HepG2 (cell line): ENCODE measurements around the gene PPP2R2D. TPM values are rescaled to one million over a fixed set of nuclear protein-coding genes. Genes with fewer than 3 reads are reported as not detected.

Experiments
- GATA4 ChIP-seq: sonication (generic); IDR thresholded peaks from 2 replicates; pipeline ENCODE4 v1.6.1; 2016; ENCODE audit warnings: antibody characterized with exemption, low read depth, borderline replicate concordance
- GMEB1 ChIP-seq: sonication (generic); formaldehyde crosslinking; IDR thresholded peaks from 2 replicates; pipeline ENCODE4 v1.5.1; 2020; ENCODE audit warnings: missing genetic modification reagents, mild to moderate bottlenecking, borderline replicate concordance
- KAT7 ChIP-seq: IDR thresholded peaks from 2 replicates; pipeline ENCODE4 v1.6.1; 2018; ENCODE audit warnings: borderline replicate concordance, missing compliant biosample characterization
- ONECUT2 ChIP-seq: sonication (generic); formaldehyde crosslinking; IDR thresholded peaks from 2 replicates; pipeline ENCODE4 v1.4.0; 2020; ENCODE audit warnings: missing genetic modification reagents
- PRDM15 ChIP-seq: sonication (generic); formaldehyde crosslinking; IDR thresholded peaks from 2 replicates; pipeline ENCODE4 v1.4.0; 2020; ENCODE audit warnings: missing genetic modification reagents
- ZFP36 ChIP-seq: fragments of 150-350 bp; IDR thresholded peaks from 2 replicates; pipeline ENCODE4 v1.6.1; 2018; ENCODE audit warnings: borderline replicate concordance, low read length, low read depth; ENCODE audit not compliant: partially characterized antibody
- ZFX ChIP-seq: sonication (generic); formaldehyde crosslinking; IDR thresholded peaks from 2 replicates; pipeline ENCODE4 v1.4.0; 2020; ENCODE audit warnings: mild to moderate bottlenecking, low read depth, missing genetic modification reagents, moderate library complexity
- ZNF414 ChIP-seq: sonication (generic); formaldehyde crosslinking; IDR thresholded peaks from 2 replicates; pipeline ENCODE4 v1.5.0; 2020; ENCODE audit warnings: missing genetic modification reagents
- ZNF446 ChIP-seq: sonication (generic); formaldehyde crosslinking; IDR thresholded peaks from 2 replicates; pipeline ENCODE4 v1.5.0; 2020; ENCODE audit warnings: mild to moderate bottlenecking, missing genetic modification reagents
- ZNF512 ChIP-seq: sonication (generic); formaldehyde crosslinking; IDR thresholded peaks from 2 replicates; pipeline ENCODE4 v1.4.0; 2020; ENCODE audit warnings: mild to moderate bottlenecking, missing genetic modification reagents
- ZNF563 ChIP-seq: sonication (generic); formaldehyde crosslinking; IDR thresholded peaks from 2 replicates; pipeline ENCODE4 v1.8.0; 2022; ENCODE audit warnings: mild to moderate bottlenecking, moderate library complexity, missing genetic modification reagents
- ZSCAN9 ChIP-seq: IDR thresholded peaks from 2 replicates; pipeline ENCODE4 v1.6.1; 2016; ENCODE audit warnings: borderline replicate concordance
- polyA plus RNA-seq, 8 experiments: library from polyadenylated mRNA; depleted of rRNA in 3 of 8; stranded (reverse) in 7 of 8; unstranded in 1 of 8; fragments of >200 nt; fragmentation: Illumina TruSeq in 4 of 8; extraction: Trizol in 4 of 8; gene quantifications; 2 replicates each; pipeline versions ENCODE4 v1.2.1 to v1.2.3, GENCODE V29; 2011 to 2016; ENCODE audit warnings: low read depth in 4 of 8, missing spikeins in 1 of 8, mixed read lengths in 1 of 8; ENCODE audit not compliant: insufficient read depth in 1 of 8
- total RNA-seq, 5 experiments: library from RNA; depleted of rRNA; stranded (reverse); fragments of >200 nt; fragmentation: Illumina TruSeq; extraction: Trizol; gene quantifications; 2 replicates each; pipeline ENCODE4 v1.2.3, GENCODE V29; 2016; ENCODE audit warnings: low read depth in 1 of 5
- TF ChIP-seq, protein P1 (sequence below): sonication (generic); formaldehyde crosslinking; conservative IDR thresholded peaks from 2 replicates; pipeline ENCODE4 v1.4.0; 2020; ENCODE audit warnings: mild to moderate bottlenecking, missing genetic modification reagents, moderate library complexity
- TF ChIP-seq, protein P2 (sequence below): IDR thresholded peaks from 2 replicates; pipeline ENCODE4 v1.6.1; 2016; ENCODE audit warnings: missing compliant biosample characterization, missing genetic modification reagents, borderline replicate concordance

PPP2R2D gene
- total and polyA plus RNA-seq, 2 of the 13 experiments (the other 11 are each of a cell fraction or from before 2014, with no cell fraction given) = 32.7 to 33.2 TPM

DNA sequence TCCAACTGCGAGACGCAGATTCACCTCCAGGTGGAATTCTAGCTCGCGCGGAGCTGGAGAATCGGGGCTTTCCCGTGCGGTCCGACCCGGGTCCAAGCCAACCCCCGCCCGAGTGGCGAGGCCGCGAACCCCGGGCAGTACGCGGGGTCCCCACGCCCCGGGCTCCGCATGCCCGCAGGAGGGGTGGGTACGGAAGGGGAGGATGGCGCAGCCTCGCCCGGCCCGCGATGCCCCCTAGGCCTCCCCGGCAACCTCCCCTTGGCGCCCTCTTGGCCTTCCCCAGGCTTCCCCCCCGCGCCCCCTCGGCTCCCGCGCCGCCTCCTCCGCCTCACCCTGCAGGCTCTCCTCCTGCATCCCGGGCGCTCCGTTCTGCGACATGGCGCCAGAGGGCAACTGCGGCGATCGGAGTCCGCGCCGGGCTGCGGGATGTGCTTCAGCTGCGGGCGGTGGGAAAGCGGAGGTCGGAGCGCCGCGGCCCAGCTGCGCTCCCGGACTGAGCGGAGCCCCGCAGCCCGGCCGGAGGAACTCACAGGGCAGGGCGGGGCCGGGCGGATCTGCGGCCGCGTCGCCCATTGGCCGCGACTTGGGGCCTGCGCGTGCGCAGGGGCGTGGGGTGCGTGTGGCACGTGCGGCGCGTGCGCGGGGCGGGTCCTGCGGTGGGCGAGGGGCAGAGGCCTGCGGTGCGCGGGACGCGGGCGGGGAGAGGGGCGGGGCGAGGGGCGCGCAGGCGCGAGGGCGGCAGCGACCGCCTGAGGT is 80.8 kb downstream of the PPP2R2D start, which contains the start of gene BNIP3 (continued):
- TF ChIP-seq, protein P1, sequence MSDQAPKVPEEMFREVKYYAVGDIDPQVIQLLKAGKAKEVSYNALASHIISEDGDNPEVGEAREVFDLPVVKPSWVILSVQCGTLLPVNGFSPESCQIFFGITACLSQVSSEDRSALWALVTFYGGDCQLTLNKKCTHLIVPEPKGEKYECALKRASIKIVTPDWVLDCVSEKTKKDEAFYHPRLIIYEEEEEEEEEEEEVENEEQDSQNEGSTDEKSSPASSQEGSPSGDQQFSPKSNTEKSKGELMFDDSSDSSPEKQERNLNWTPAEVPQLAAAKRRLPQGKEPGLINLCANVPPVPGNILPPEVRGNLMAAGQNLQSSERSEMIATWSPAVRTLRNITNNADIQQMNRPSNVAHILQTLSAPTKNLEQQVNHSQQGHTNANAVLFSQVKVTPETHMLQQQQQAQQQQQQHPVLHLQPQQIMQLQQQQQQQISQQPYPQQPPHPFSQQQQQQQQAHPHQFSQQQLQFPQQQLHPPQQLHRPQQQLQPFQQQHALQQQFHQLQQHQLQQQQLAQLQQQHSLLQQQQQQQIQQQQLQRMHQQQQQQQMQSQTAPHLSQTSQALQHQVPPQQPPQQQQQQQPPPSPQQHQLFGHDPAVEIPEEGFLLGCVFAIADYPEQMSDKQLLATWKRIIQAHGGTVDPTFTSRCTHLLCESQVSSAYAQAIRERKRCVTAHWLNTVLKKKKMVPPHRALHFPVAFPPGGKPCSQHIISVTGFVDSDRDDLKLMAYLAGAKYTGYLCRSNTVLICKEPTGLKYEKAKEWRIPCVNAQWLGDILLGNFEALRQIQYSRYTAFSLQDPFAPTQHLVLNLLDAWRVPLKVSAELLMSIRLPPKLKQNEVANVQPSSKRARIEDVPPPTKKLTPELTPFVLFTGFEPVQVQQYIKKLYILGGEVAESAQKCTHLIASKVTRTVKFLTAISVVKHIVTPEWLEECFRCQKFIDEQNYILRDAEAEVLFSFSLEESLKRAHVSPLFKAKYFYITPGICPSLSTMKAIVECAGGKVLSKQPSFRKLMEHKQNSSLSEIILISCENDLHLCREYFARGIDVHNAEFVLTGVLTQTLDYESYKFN (CRISPR knock-in tag) = peak; percentile 34; the same call in 1 of the 2 replicates
- TF ChIP-seq ZNF563 (CRISPR knock-in tag) (peak; percentile 85; the same call in 1 of the 2 replicates), ZNF446 (CRISPR knock-in tag) (peak; percentile 47; the same call in 1 of the 2 replicates), ZFX (CRISPR knock-in tag) (peak; percentile 93), PRDM15 (CRISPR knock-in tag) (peak; percentile 55), ZNF512 (CRISPR knock-in tag) (no peak), ONECUT2 (CRISPR knock-in tag) (0 out of 2 replicates have a peak, but pooled peaks have one; percentile 9), KAT7 (CRISPR knock-in tag) (peak; percentile 77; the same call in 1 of the 2 replicates), ZSCAN9 (CRISPR knock-in tag) (peak; percentile 30; the same call in 1 of the 2 replicates), ZFP36 (no peak), GMEB1 (CRISPR knock-in tag) (peak; percentile 66; the same call in 1 of the 2 replicates), GATA4 (peak; percentile 75), ZNF414 (0 out of 2 replicates have a peak, but pooled peaks have one; percentile 26)
- TF ChIP-seq, protein P2, sequence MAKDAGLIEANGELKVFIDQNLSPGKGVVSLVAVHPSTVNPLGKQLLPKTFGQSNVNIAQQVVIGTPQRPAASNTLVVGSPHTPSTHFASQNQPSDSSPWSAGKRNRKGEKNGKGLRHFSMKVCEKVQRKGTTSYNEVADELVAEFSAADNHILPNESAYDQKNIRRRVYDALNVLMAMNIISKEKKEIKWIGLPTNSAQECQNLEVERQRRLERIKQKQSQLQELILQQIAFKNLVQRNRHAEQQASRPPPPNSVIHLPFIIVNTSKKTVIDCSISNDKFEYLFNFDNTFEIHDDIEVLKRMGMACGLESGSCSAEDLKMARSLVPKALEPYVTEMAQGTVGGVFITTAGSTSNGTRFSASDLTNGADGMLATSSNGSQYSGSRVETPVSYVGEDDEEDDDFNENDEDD = peak; percentile 56; the same call in 1 of the 2 replicates
